HFF-Myc (cell line): ENCODE results near the gene GRM7.

ENCODE experiments used
- DNase-seq: peaks from one replicate; pipeline ENCODE4 v3.0.0-alpha.2; 2011; ENCODE audit warnings: low read depth; ENCODE audit errors: extremely low read depth
- H3K4me3 ChIP-seq: replicated peaks from 2 replicates; pipeline ENCODE4 v1.5.1; 2011; ENCODE audit warnings: low read depth, mild to moderate bottlenecking, control low read depth, low read length
- CTCF ChIP-seq: IDR thresholded peaks from 2 replicates; pipeline ENCODE4 v1.5.1; 2012; ENCODE audit warnings: mild to moderate bottlenecking, low read depth, low read length, control low read depth; ENCODE audit errors: missing control alignments

Gene GRM7

GRCh38 chr3:7547826-7548225 is 686.9 kb downstream of the GRM7 start:
- H3K4me3 ChIP-seq = no peak overlapping the region
- TF ChIP-seq CTCF = no peak

GRCh38 chr3:7562892-7563291 is 702.0 kb downstream of the GRM7 start:
- H3K4me3 ChIP-seq = no peak overlapping the region
- no peak for TF ChIP-seq CTCF
- DNase-seq = no peak

More at GRCh38 chr3:7547826-7548225, 686.9 kb downstream of the GRM7 start:
- no peak for DNase-seq

- H3K4me3 ChIP-seq = no peak overlapping the region
- DNase-seq = no peak
- TF ChIP-seq CTCF = no peak
Measured at GRCh38 chr3:7565574-7565973, 704.7 kb downstream of the GRM7 start.

- DNase-seq = no peak
- TF ChIP-seq CTCF = no peak
- H3K4me3 ChIP-seq = no peak overlapping the region
Measured at GRCh38 chr3:7567160-7567559, 706.2 kb downstream of the GRM7 start.

GRCh38 chr3:7568526-7569184 is 707.7 kb downstream of the GRM7 start:
- DNase-seq = no peak
- H3K4me3 ChIP-seq = no peak overlapping the region
- no peak for TF ChIP-seq CTCF

GRCh38 chr3:7573330-7573729 is 712.4 kb downstream of the GRM7 start:
- DNase-seq = no peak
- no peak for TF ChIP-seq CTCF
- H3K4me3 ChIP-seq = no peak overlapping the region

GRCh38 chr3:7574435-7574834 is 713.5 kb downstream of the GRM7 start:
- no peak overlapping the region for H3K4me3 ChIP-seq
- DNase-seq = no peak
- TF ChIP-seq CTCF = no peak
